ENCODE results near the gene DDX51. TPM values are rescaled to one million over a fixed set of nuclear protein-coding genes. Genes with fewer than 3 reads are reported as not detected.

The DDX51 gene
- total RNA-seq, 6 experiments from 2014 or later, result 13.8 to 18.3 (median 16.8) TPM

GRCh38 chr12:132189378-132190011, 45.4 kb upstream of the DDX51 start:
- Mint-ChIP-seq H3K27me3 (ENCODE audit: insufficient read depth) (peaks cover 11% of the 10 kb centered on the region), H3K36me3 (ENCODE audit: low read depth) (peaks cover 12% of the 10 kb centered on the region), H3K9me3 (peaks cover 17% of the 10 kb centered on the region), H3K27ac (peak overlapping the region; percentile 74), H3K4me3 (peak overlapping the region; percentile 95), H3K4me1 (ENCODE audit: low read depth) (peaks cover 7% of the 10 kb centered on the region)
- peak; percentile 9; the same call in 1 of the 2 replicates for TF ChIP-seq CTCF (IDR thresholded peaks at IDR 0.05)
- DNase-seq, result peak; percentile 89

GRCh38 chr12:132188916-132189325, 44.8 kb upstream of the DDX51 start:
- Mint-ChIP-seq H3K36me3 (ENCODE audit: low read depth) (peaks cover 8% of the 10 kb centered on the region), H3K4me3 (peak overlapping the region; percentile 95), H3K27ac (peak overlapping the region; percentile 74), H3K9me3 (peaks cover 12% of the 10 kb centered on the region), H3K4me1 (ENCODE audit: low read depth) (peaks cover 7% of the 10 kb centered on the region), H3K27me3 (ENCODE audit: insufficient read depth) (peaks cover 11% of the 10 kb centered on the region)
- no peak for DNase-seq
- TF ChIP-seq CTCF (IDR thresholded peaks at IDR 0.05), result no peak

- TF ChIP-seq CTCF (IDR thresholded peaks at IDR 0.05), result no peak
- H3K4me1 Mint-ChIP-seq (ENCODE audit: low read depth), result peaks cover 7% of the 10 kb centered on the region
- H3K36me3 Mint-ChIP-seq (ENCODE audit: low read depth), result peaks cover 3% of the 10 kb centered on the region
- no peak overlapping the region for H3K4me3 Mint-ChIP-seq
- H3K9me3 Mint-ChIP-seq, result peaks cover 7% of the 10 kb centered on the region
- peaks cover 11% of the 10 kb centered on the region for H3K27me3 Mint-ChIP-seq (ENCODE audit: insufficient read depth)
- H3K27ac Mint-ChIP-seq, result no peak overlapping the region
- no peak for DNase-seq
Measured at GRCh38 chr12:132188451-132188901, 44.4 kb upstream of the DDX51 start.

GRCh38 chr12:132187646-132188450, 43.7 kb upstream of the DDX51 start:
- Mint-ChIP-seq H3K4me1 (ENCODE audit: low read depth) (peaks cover 7% of the 10 kb centered on the region), H3K27ac (no peak overlapping the region), H3K36me3 (ENCODE audit: low read depth) (no peaks in the 10 kb centered on the region), H3K4me3 (no peak overlapping the region), H3K9me3 (peaks cover under 1% of the 10 kb centered on the region; the same call in 1 of the 2 replicates), H3K27me3 (ENCODE audit: insufficient read depth) (peaks cover 11% of the 10 kb centered on the region)
- no peak for TF ChIP-seq CTCF (IDR thresholded peaks at IDR 0.05)
- DNase-seq, result no peak

GRCh38 chr12:132186857-132187620, 42.9 kb upstream of the DDX51 start:
- Mint-ChIP-seq H3K4me1 (ENCODE audit: low read depth) (peaks cover 7% of the 10 kb centered on the region), H3K27me3 (ENCODE audit: insufficient read depth) (peaks cover 11% of the 10 kb centered on the region), H3K9me3 (no peaks in the 10 kb centered on the region), H3K27ac (no peak overlapping the region), H3K36me3 (ENCODE audit: low read depth) (no peaks in the 10 kb centered on the region), H3K4me3 (no peak overlapping the region)
- TF ChIP-seq CTCF (IDR thresholded peaks at IDR 0.05), result no peak
- no peak for DNase-seq

All from HFFc6 (cell line).